22Rv1 (cell line): ENCODE measurements around the gene CEP104.

Source experiments
- CTCF ChIP-seq: fragments of 450-650 bp; IDR thresholded peaks from 2 replicates; pipeline ENCODE4 v1.5.1; 2017; ENCODE audit warnings: mild to moderate bottlenecking
- ZFX ChIP-seq: fragments of 450-650 bp; IDR thresholded peaks from 2 replicates; pipeline ENCODE4 v1.6.1; 2017; ENCODE audit warnings: antibody characterized with exemption, borderline replicate concordance

GRCh38 chr1:3773572-3774275 lies 83.3 kb downstream of the CEP104 start:
- TF ChIP-seq CTCF (no peak), ZFX (no peak)
